ENCODE measurements around the gene SLC7A14. TPM values are rescaled to one million over a fixed set of nuclear protein-coding genes. Genes with fewer than 3 reads are reported as not detected.
A peak's percentile ranks its signal among the peaks of the same experiment; 100 is the strongest.

SLC7A14 gene
- polyA plus RNA-seq (2012; ENCODE audit: missing spikeins), result not detected

DNA sequence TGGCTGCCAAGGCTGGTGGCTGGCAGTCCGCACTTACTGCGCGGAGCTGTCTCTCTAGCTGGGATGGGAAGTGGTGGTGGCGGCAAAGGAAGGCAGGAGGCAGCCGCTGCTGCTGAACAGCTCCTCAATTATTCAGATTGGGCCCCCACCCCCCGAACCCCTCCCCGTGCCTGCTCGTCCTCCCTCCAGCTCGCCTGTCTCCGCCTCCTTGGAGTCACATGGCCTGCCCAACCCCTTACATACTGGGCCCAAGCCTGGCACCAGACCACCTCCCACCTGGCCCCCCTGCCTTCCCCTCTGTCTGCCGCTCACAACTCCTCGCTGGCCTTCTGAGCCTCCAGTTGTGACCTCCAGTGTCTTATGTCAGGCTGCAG, at the start of gene SLC7A14:
Gene SLC7A14 (minus strand): TSS at position 139 of the 374 bp plus-strand sequence. CDS start 59,139 bp downstream, outside the sequence.
- DNase-seq (ENCODE audit: insufficient read length), result no peak
- no peak for FAIRE-seq
- TF ChIP-seq POLR2AphosphoS5 (IDR thresholded peaks at IDR 0.05; ENCODE audit: low read depth, low read length), result no peak
- TF ChIP-seq POLR2A (IDR thresholded peaks at IDR 0.05; ENCODE audit: low read depth, low read length), result no peak
- no peak for TF ChIP-seq TAF1 (IDR thresholded peaks at IDR 0.05; ENCODE audit: borderline replicate concordance, low read depth, low read length)

DNA sequence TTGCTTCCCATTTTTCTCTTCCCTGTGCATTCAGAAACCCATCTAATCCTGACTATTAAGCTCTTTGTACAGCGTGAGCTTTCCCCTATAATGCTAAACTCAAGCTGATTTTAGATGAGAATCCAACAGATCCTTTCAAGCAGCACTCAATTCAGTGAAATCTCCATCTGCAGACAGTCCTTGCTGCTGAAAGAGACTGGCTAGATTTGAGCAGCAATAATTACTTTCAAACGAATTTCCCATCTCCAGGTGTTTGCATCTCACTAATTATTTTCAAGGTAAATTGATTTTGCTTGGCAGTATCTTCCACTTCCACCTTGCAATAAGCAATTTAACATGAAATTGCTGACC, 49.5 kb upstream of the SLC7A14 start:
- no peak for FAIRE-seq

DNA sequence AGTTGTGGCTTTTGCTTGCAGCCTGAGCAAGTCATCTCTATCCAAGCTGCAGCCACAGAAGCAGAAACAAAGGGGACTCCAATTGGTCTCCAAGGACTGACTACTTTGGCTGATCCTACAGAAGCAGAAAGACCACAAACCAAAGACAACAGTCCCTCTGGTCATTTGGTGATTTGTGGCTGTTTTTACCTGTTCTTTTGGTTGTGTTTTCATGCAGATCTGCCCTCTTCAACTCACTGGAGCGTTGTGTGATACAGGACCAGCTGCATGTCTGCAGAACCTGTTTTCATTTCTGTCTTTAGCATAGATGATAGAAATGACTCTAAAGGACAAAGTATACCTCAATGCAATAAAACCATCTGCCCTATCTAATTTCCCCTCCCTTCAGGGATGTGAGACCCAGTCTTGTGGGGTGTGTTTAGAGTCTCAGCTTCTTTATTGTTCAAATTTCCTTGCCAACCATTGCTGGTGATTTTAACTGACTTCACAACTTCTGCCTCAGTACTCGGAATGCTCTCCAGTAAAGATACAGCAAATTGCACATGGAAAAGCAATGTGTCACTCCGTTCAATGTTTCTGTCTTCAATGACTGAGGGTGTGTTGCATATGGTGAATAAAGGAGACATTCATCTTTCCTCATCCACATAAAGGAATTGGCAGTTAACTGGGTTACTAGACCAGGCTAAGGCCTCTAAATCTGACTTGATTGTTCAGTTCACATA, 48.9 kb upstream of the SLC7A14 start:
- FAIRE-seq, result peak; percentile 93
- DNase-seq (ENCODE audit: insufficient read length), result peak; percentile 20

More for the DNA sequence above, 49.5 kb upstream of the SLC7A14 start:
- DNase-seq (ENCODE audit: insufficient read length), result no peak
- TF ChIP-seq POLR2AphosphoS5 (IDR thresholded peaks at IDR 0.05; ENCODE audit: low read depth, low read length) (no peak), POLR2A (IDR thresholded peaks at IDR 0.05; ENCODE audit: low read depth, low read length) (no peak), TAF1 (IDR thresholded peaks at IDR 0.05; ENCODE audit: borderline replicate concordance, low read depth, low read length) (no peak)

DNA sequence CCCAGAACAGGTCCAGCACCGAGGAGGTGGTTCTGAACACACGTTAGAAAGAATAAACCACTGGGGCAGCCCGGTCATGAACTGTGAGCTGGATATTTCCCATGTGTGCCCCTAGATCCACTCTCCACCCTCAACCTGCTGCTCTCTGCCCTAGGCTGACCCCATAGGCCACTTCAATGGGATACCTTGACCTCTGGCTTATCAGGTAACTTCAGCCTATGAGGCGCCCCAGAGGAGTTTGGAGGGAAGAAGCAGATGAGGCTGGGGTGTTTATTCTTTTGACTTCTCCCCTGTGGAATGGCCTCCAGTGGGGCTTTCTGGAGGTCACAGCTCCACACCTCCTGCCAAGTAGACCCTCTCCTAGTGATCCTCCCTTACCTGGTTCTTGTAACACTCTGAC, 47.7 kb upstream of the SLC7A14 start:
- DNase-seq (ENCODE audit: insufficient read length) (no peak), FAIRE-seq (no peak)
- TF ChIP-seq POLR2AphosphoS5 (IDR thresholded peaks at IDR 0.05; ENCODE audit: low read depth, low read length) (no peak), TAF1 (IDR thresholded peaks at IDR 0.05; ENCODE audit: borderline replicate concordance, low read depth, low read length) (no peak), POLR2A (IDR thresholded peaks at IDR 0.05; ENCODE audit: low read depth, low read length) (no peak)

More for the DNA sequence above, 48.9 kb upstream of the SLC7A14 start:
- TF ChIP-seq POLR2AphosphoS5 (IDR thresholded peaks at IDR 0.05; ENCODE audit: low read depth, low read length) (peak; percentile 69; the same call in 1 of the 2 replicates), TAF1 (IDR thresholded peaks at IDR 0.05; ENCODE audit: borderline replicate concordance, low read depth, low read length) (no peak), POLR2A (IDR thresholded peaks at IDR 0.05; ENCODE audit: low read depth, low read length) (no peak)

DNA sequence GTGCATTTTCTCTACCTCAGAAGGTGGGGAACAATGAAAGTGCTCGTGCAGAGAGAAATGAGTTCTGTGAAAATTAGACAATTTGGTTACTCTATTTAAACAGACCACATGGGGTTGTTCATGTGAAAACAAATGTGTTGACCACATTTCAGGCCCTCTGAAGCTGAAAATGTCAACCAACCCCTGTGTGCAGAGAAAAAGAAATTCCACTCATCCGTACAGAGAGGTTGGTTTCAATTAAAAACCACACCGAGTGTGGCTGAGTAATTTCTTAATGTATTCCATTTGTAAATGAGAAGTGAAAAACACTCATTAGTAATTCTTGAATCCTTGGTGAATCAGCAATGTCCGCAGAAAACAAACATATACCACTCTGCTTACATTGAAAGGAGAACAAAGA, 46.9 kb upstream of the SLC7A14 start:
- FAIRE-seq, result peak; percentile 81
- TF ChIP-seq TAF1 (IDR thresholded peaks at IDR 0.05; ENCODE audit: borderline replicate concordance, low read depth, low read length) (no peak), POLR2A (IDR thresholded peaks at IDR 0.05; ENCODE audit: low read depth, low read length) (no peak), POLR2AphosphoS5 (IDR thresholded peaks at IDR 0.05; ENCODE audit: low read depth, low read length) (no peak)
- DNase-seq (ENCODE audit: insufficient read length), result peak; percentile 13

DNA sequence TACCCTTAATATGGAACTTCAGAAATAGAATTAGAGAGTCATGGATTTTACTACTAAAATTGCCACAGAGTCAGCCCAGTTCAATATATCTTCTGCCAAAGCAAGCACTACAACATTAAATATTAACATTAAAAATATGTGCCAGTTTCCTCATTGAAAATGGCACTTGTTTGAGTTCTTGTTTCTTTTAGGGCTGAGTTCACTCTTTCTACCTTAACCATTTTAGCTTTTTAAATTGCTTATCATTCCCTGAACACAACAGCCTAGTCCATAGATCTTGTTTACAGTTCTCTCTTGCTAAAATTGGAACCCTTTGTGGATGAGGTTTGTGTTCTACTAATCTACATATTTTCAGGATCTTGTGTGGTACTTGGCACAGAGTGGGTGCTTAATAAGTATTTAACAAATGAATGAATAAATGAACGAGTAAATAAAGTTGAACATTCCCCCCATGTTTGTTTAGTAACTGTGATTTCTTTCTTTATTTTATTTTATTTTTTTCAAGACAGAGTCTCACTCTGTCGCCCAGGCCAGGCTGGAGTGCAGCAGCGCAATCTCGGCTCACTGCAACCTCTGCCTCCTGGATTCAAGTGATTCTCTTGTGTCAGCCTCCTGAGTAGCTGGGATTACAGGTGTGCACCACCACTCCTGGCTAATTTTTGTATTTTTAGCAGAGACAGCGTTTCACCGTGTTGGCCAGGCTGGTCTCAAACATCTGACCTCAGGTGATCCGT, 46.0 kb upstream of the SLC7A14 start:
- TF ChIP-seq POLR2A (IDR thresholded peaks at IDR 0.05; ENCODE audit: low read depth, low read length) (no peak), POLR2AphosphoS5 (IDR thresholded peaks at IDR 0.05; ENCODE audit: low read depth, low read length) (no peak), TAF1 (IDR thresholded peaks at IDR 0.05; ENCODE audit: borderline replicate concordance, low read depth, low read length) (no peak)
- no peak for DNase-seq (ENCODE audit: insufficient read length)
- FAIRE-seq, result no peak

DNA sequence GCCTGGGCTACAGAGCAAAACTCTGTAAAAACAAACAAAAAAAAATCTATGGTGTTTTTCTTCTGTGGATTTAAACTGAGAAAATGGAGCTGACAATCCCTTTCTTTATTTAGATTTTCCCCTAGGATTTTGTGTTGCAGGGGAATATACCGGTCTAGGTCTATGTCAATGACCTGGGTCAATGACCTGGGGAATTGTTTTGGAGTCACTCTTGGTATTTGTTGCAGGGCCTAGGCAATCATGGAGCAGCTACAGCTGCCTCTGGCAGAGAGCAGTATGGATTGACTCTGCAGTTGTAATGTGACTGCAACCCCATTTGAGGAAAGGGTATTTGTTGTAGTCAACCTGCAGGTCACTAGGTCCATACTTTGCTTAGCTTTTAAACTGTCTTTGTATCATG, 37.6 kb upstream of the SLC7A14 start:
- DNase-seq (ENCODE audit: insufficient read length) (no peak), FAIRE-seq (no peak)
- TF ChIP-seq POLR2A (IDR thresholded peaks at IDR 0.05; ENCODE audit: low read depth, low read length), result no peak
- no peak for TF ChIP-seq TAF1 (IDR thresholded peaks at IDR 0.05; ENCODE audit: borderline replicate concordance, low read depth, low read length)
- TF ChIP-seq POLR2AphosphoS5 (IDR thresholded peaks at IDR 0.05; ENCODE audit: low read depth, low read length), result no peak

DNA sequence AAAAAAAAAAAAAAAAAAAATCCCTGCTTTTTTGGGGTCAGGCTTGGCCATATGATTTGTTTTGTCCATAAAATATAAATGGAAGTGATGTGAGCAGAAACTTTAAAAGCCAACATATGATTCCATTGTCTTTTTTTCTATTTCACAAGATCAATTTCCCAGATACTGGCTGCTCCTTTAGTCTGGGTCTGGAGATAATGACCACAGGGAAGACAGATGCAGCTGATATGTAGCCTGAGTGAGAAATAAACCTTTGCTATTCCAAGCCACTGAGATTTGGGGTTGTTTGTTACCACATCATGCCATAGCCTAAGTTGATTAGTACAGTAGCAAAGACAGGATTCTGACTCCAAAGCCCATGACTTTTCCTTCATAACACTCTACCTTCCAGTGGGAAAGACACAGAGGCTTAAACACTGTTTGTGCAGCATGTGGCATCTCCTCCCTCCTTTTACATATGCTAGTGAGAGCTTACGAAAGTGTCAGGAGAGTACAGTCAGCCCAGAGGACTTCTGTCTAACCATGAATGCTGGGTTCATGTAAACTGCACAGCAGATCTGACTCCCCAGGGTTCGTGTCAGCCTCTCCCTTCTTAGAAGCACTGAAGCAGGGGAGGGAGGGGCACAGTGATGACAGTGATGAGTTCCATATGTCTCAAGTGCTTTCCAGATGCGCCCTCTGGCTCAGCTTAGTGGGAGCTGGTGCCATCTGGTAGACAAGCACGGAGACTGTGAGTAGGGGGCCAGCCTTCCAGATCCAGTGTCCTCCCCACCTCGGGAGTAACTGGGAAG, 36.7 kb upstream of the SLC7A14 start:
- no peak for TF ChIP-seq POLR2A (IDR thresholded peaks at IDR 0.05; ENCODE audit: low read depth, low read length)
- TF ChIP-seq TAF1 (IDR thresholded peaks at IDR 0.05; ENCODE audit: borderline replicate concordance, low read depth, low read length), result no peak
- TF ChIP-seq POLR2AphosphoS5 (IDR thresholded peaks at IDR 0.05; ENCODE audit: low read depth, low read length), result no peak
- FAIRE-seq (peak; percentile 63), DNase-seq (ENCODE audit: insufficient read length) (no peak)

DNA sequence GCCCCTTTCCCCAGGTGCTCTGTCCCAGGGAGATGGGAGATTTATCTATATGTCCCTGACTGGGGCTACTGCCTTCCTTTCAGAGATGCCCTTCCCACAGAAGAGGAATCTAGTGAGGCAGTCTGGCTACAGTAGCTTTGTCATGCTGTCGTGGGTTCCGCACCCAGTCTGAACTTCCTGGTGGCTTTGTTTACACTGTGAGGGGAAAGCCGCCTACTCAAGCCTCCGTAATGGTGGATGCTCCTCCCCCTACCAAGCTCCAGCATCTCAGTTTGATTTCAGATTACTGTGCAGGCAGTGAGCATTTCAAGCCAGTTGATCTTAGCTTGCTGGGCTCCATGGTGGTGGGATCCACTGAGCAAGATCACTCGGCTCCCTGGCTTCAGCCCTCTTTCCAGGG, 35.4 kb upstream of the SLC7A14 start:
- FAIRE-seq (no peak), DNase-seq (ENCODE audit: insufficient read length) (no peak)
- TF ChIP-seq TAF1 (IDR thresholded peaks at IDR 0.05; ENCODE audit: borderline replicate concordance, low read depth, low read length), result no peak
- TF ChIP-seq POLR2AphosphoS5 (IDR thresholded peaks at IDR 0.05; ENCODE audit: low read depth, low read length), result no peak
- no peak for TF ChIP-seq POLR2A (IDR thresholded peaks at IDR 0.05; ENCODE audit: low read depth, low read length)

DNA sequence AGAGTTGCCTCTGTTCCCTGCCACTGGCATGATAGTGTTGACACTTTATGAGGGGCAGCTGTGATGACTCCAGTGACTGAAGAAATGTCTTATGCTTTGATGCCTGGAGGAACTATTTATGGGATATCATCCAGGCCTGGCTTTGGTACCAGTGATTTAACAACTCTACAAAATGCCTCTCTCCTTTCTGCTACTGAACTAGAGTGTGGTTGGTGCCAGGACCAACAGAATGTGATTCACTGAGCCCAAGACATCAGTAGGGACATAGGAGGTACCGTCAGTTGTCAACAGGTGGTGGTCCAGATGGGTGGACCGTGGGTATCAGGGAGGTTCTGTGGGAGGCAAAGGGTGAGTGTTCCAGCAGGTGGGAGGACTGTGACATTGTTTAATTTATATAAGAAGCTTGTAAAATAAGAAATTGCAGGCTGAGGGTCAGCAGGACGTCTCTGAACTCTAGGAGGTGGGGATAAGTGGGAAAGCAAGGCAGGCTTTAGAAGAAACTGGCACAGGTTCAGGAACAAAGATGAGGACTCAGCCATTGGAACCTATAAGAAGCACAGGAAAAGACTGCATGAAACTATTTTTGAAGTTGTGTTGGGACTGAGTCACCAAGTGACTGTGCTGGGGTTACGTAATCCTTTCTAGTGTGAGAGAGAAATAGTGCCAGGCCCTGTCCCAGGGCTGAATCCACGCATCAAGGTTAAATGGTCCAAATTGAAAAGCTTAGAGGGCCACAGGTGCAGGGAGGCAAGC, 28.5 kb upstream of the SLC7A14 start:
- TF ChIP-seq TAF1 (IDR thresholded peaks at IDR 0.05; ENCODE audit: borderline replicate concordance, low read depth, low read length), result no peak
- TF ChIP-seq POLR2A (IDR thresholded peaks at IDR 0.05; ENCODE audit: low read depth, low read length), result no peak
- TF ChIP-seq POLR2AphosphoS5 (IDR thresholded peaks at IDR 0.05; ENCODE audit: low read depth, low read length), result no peak
- FAIRE-seq (no peak), DNase-seq (ENCODE audit: insufficient read length) (no peak)
